GM19463 (cell line): ENCODE measurements around the gene CYP2B6.
"Not testable (repeated sequence)": the region's sequence is repeated elsewhere in the genome, so short reads cannot be mapped to it uniquely, and the experiment has no call there.

Experiments
- ATAC-seq: cut with Tn5 transposase; IDR thresholded peaks from one replicate; pipeline ENCODE4 v1.9.1; 2021; ENCODE audit warnings: mild to moderate bottlenecking, moderate library complexity; ENCODE audit not compliant: unreplicated experiment

The CYP2B6 gene

DNA sequence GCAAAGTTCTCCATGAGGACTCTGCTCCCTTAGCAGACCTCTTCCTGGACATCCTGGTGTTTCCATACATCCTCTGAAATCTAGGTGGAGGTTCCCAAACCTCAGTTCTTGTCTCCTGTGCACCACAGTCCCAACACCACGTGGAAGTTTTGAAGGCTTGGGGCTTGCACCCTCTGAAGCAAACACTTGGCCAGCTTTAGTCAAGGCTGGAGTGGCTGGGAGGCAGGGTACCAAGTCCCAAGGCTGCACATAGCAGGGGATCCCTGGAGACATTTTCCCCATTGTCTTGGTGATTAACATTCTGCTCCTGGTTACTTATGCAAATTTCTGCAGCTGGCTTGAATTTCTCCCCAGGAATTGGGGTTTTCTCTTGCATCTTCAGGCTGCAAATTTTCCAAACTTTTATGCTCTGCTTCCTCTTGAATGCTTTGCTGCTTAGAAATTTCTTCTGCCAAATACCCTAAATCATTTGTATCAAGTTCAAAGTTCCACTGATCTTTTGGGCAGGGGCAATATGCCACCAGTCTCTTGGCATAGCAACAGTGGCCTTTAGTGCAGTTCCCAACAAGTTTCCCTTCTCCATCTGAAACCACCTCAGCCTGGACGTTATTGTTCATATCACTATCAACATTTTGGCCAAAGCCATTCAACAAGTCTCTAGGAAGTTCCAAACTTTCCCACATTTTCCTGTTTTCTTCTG lies 10.2 kb upstream of the CYP2B6 start:
- not testable (repeated sequence) for ATAC-seq

DNA sequence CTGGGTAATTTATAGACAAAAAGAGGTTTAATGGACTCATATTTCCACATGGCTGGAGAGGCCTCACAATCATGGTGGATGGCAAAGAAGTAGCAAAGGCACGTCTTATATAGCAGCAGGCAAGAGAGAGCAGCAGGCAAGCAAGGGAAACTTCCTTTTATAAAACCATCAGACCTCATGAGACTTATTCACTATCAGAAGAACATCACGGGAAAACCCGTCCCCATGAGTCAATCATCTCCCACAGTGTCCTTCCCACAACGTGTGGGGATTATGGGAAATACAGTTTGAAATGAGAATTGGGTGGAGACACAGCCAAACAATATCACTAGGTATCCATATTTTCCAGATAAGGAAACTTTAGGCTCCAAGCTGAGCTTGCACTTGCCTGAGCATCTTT lies 9.5 kb upstream of the CYP2B6 start:
- ATAC-seq = no peak

DNA sequence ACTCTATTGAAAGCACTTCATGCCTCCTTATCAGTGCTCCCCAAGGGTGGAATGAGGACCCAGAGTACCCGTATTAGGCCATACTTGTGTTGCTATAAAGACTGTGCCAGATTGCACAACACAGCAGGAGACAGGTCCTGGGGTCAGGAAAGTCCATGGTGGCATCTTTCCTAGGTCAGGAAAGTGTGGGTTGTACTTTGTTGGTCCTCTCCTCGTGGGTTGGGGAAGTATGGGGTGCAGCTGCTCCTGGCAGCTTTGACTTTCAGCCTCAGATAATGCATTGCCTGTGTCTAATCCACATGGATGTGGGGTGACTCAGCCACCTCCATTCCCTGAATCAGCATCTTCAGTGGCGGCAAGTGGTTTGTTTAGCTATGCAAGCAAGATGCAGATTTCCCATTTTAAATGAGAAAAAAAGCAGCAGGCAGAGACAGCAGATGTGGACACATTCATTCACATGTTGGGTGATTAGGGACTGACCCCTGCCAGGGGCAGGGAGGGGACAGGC lies 8.4 kb upstream of the CYP2B6 start:
- no peak for ATAC-seq

DNA sequence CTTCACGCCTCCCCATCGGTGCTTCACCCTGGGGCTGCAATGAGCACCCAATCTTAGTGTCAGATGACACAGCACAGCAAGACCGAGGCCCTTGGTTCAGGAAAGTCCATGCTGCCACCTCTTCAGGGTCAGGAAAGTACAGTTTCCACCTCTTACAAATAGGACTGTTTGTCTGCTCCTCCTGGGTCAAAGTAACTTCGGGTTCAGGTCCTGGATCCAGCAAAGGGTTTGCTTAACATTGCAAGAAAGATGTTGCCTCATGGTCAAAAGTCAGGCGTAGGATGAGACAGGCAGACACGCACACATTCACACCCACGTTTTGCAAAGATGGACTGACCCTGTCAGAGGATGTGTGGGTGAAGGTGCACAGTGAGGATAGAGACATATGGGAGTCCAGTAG lies 1.6 kb upstream of the CYP2B6 start:
- no peak for ATAC-seq

- ATAC-seq = no peak
Measured at GRCh38 chr19:40995355-40995754, 4.3 kb downstream of the CYP2B6 start.

DNA sequence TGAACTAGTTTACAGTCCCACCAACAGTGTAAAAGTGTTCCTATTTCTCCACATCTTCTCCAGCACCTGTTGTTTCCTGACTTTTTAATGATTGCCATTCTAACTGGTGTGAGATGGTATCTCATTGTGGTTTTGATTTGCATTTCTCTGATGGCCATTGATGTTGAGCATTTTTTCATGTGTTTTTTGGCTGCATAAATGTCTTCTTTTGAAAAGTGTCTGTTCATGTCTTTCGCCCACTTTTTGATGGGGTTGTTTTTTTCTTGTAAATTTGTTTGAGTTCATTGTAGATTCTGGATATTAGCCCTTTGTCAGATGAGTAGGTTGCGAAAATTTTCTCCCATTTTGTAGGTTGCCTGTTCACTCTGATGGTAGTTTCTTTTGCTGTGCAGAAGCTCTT lies 7.9 kb downstream of the CYP2B6 start:
- ATAC-seq = not testable (repeated sequence)

- no peak for ATAC-seq
Measured at GRCh38 chr19:41000310-41000737, 9.2 kb downstream of the CYP2B6 start.

GRCh38 chr19:41001243-41001971 lies 10.3 kb downstream of the CYP2B6 start:
- no peak for ATAC-seq

GRCh38 chr19:41003656-41004055 lies 12.6 kb downstream of the CYP2B6 start:
- ATAC-seq = not testable (repeated sequence)

- no peak for ATAC-seq
Measured at GRCh38 chr19:41009700-41010235, 18.7 kb downstream of the CYP2B6 start.

DNA sequence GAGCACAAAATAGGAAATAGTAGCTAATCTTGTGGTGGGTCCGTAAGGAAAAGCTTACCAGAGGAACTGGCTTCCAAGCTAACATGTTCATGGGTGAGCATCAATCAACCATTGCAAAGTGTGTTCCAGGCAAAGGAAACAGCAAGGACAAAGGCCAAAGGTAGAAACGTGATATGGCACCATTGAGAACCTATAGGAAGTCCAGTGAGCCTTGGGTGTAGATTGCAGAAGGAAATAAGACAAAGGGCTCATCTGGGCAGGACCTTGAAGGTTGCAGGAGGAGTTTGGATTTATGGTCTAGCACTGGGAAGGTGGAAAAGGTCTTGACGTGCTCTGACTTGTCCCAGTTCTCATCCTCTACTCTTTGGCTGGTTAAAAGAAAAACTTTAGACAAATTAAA lies 22.3 kb downstream of the CYP2B6 start:
- no peak for ATAC-seq

GRCh38 chr19:41014643-41015042 lies 23.6 kb downstream of the CYP2B6 start:
- ATAC-seq = no peak

DNA sequence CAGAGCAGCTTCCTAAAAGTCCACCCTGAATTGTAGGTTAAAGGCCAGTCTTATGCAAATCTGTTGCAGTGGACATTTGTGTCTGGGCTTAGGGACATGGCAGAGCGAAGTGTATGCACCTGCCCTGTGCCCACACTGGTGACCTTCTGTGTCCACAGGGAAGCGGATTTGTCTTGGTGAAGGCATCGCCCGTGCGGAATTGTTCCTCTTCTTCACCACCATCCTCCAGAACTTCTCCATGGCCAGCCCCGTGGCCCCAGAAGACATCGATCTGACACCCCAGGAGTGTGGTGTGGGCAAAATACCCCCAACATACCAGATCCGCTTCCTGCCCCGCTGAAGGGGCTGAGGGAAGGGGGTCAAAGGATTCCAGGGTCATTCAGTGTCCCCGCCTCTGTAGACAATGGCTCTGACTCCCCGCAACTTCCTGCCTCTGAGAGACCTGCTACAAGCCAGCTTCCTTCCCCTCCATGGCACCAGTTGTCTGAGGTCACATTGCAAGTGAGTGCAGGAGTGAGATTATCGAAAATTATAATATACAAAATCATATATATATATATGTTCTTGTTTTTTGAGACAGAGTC lies 25.5 kb downstream of the CYP2B6 start:
- no peak for ATAC-seq

GRCh38 chr19:41018736-41019290 lies 27.7 kb downstream of the CYP2B6 start:
- ATAC-seq = no peak

DNA sequence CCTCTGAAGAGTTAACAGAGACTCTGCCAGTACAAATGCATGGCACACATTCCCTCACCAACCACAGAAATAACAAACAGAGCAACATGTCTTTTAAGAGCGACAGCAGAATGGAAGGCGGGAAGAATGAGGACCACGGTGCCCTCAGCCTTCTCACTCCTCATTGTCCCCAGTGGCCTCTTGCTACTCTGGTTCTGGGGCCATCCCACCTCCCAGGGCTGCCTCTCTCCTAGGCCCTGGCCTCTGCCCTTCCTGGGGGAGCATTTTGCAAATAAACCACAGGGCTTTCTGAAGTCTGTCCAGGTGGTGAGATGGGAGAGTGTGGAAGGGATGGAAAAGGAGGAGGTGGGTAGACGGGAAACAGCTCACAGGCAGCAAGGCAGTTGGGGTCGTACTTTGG lies 28.3 kb downstream of the CYP2B6 start:
- no peak for ATAC-seq

GRCh38 chr19:41023193-41023592 lies 32.1 kb downstream of the CYP2B6 start:
- ATAC-seq = no peak

GRCh38 chr19:41025411-41025810 lies 34.3 kb downstream of the CYP2B6 start:
- ATAC-seq = no peak

GRCh38 chr19:41025871-41026270 lies 34.8 kb downstream of the CYP2B6 start:
- ATAC-seq = no peak

DNA sequence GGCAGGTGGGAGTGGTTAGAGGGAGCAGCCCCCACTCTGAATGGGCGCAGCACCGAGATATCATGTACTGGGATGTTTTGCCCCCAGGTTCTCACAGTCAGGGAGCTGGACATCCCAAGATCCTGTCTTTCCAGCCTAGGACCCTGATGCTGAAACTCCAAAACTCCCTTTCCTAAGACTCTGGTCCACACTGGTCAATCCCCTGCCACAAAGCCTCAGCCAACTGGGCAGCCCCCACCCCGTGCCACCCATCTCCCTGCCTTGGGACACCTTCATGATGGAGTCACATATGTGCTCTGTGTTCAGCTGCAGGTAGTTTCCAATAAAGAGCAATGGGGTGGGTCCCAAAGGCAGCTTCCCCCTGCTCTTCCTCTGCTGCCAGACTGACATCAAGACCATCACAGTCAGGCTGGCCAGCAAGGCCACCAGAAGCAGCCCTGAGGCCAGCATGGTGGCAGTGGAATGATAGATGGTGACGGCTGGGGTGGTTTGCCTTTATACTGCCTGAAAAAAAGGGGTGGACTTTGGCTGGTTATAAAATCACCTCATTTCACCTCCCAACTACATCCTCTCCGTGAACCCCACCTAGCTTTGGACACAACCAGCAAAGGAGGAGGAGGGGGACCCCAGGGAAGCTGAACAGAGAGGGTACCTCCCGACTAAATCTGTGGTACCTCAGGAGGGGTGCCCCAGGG lies 36.3 kb downstream of the CYP2B6 start:
- no peak for ATAC-seq

DNA sequence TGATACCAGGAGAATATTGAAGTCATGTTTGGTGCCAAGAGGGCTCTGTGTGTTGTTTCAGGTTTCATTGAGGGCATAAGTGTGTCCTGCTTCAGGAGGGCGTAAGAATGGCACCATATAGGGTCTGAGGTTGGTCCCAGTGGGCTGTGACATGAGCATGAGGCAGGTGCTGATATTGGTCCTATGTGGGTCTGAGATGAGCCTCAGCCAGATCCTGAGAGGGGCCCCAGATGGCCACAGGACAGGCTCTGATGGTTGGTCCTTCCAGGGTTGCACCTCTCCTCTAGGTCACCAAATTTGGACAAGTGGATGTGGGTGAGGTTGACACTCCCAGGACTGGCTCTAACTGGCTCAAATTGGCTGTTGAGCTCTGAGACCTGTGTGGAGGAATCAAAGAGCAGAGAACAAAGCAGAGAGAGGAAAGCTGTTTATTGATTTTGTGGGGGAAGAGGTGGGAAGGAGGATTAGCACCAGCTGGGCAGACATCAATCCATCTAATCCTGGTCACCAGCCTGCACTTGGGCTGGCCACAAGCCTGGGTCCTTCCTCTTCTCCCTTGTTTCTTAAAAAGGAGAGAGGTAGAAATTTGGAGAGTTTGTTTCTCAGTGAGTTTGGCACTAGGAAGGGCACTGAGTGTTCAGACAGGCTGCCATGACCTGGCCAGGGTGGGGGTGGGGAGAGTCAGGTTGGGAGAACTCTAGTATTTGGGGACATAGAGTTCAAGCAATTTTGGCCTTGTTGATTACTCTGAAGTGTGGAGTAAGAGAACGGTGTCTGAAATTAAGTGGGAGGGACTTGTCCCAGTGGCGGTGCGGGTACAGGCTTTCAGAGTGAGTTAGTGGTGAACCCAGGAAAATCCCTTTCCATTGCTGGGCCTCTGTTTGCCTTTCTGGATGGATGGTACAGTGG lies 38.7 kb downstream of the CYP2B6 start:
- no peak for ATAC-seq
